WTC11 (cell line): ENCODE measurements around the gene SLC1A4.

Source experiments
- CREM ChIP-seq: sonication (generic); formaldehyde crosslinking; IDR thresholded peaks from 2 replicates; pipeline ENCODE4 v1.8.1; 2022; ENCODE audit warnings: mild to moderate bottlenecking, missing genetic modification reagents, moderate library complexity
- CTCF ChIP-seq: fragments of 200-600 bp; IDR thresholded peaks from 2 replicates; pipeline ENCODE4 v1.8.0; 2022; ENCODE audit warnings: antibody characterized with exemption
- ERG ChIP-seq: fragments of 250-450 bp; sonication (Bioruptor Pico); IDR thresholded peaks from 2 replicates; pipeline ENCODE4 v1.8.0; 2021; ENCODE audit warnings: mild to moderate bottlenecking
- FOXP1 ChIP-seq: sonication (generic); formaldehyde crosslinking; IDR thresholded peaks from 2 replicates; pipeline ENCODE4 v1.8.0; 2022; ENCODE audit warnings: missing genetic modification reagents, mild to moderate bottlenecking, moderate library complexity, borderline replicate concordance
- GABPB1 ChIP-seq: sonication (generic); formaldehyde crosslinking; IDR thresholded peaks from 2 replicates; pipeline ENCODE4 v1.8.1; 2023; ENCODE audit warnings: mild to moderate bottlenecking, missing genetic modification reagents
- MAX ChIP-seq: sonication (generic); formaldehyde crosslinking; IDR thresholded peaks from 2 replicates; pipeline ENCODE4 v1.8.0; 2022; ENCODE audit warnings: mild to moderate bottlenecking, missing genetic modification reagents
- PRDM15 ChIP-seq: sonication (generic); formaldehyde crosslinking; IDR thresholded peaks from 2 replicates; pipeline ENCODE4 v1.8.0; 2022; ENCODE audit warnings: missing genetic modification reagents
- SP1 ChIP-seq: sonication (generic); formaldehyde crosslinking; conservative IDR thresholded peaks from 2 replicates; pipeline ENCODE4 v1.8.1; 2022; ENCODE audit warnings: missing genetic modification reagents
- USF2 ChIP-seq: sonication (generic); formaldehyde crosslinking; IDR thresholded peaks from 2 replicates; pipeline ENCODE4 v1.8.1; 2023; ENCODE audit warnings: mild to moderate bottlenecking, missing genetic modification reagents, moderate library complexity
- ZNF138 ChIP-seq: sonication (generic); formaldehyde crosslinking; conservative IDR thresholded peaks from 2 replicates; pipeline ENCODE4 v1.8.1; 2022; ENCODE audit warnings: mild to moderate bottlenecking, moderate library complexity, missing genetic modification reagents

GRCh38 chr2:64952511-64953482, 36.4 kb upstream of the SLC1A4 start:
- no peak for TF ChIP-seq CTCF
- TF ChIP-seq PRDM15 (CRISPR knock-in tag) = no peak
- TF ChIP-seq ZNF138 (CRISPR knock-in tag) = no peak
- no peak for TF ChIP-seq ERG (CRISPR knock-in tag)
- no peak for TF ChIP-seq CREM (CRISPR knock-in tag)
- TF ChIP-seq SP1 = no peak
- no peak for TF ChIP-seq GABPB1
- TF ChIP-seq MAX (CRISPR knock-in tag) = no peak
- no peak for TF ChIP-seq USF2 (CRISPR knock-in tag)
- TF ChIP-seq FOXP1 (CRISPR knock-in tag) = no peak
